K562 treated with DMSO at 1 percent for 24 hours (cell line): Measurements from ENCODE around the gene BEGAIN. TPM values are rescaled to one million over a fixed set of nuclear protein-coding genes. Genes with fewer than 3 reads are reported as not detected.

Experiments
- total RNA-seq: library from RNA; unstranded; fragments of 300-600 nt; gene quantifications from 2 replicates; pipeline ENCODE4 v1.2.3, GENCODE V29; 2022; ENCODE audit warnings: low read depth; ENCODE audit not compliant: insufficient read depth

The BEGAIN gene
- 0.38 TPM in 1 of 2 replicates, not detected in the other for total RNA-seq

GRCh38 chr14:100587086-100587762, at the start of gene BEGAIN:
TSS of gene BEGAIN (minus strand) at chr14:100587417. CDS start at chr14:100587290, 127 bp downstream.

Other genes with a start within 250 kb of the BEGAIN start
- gene WDR25, start 210.9 kb downstream of the BEGAIN start, total RNA-seq = 17.1 and 18.4 TPM in 2 replicates
- 293 and 329 TPM in 2 replicates for gene DLK1, start 139.5 kb upstream of the BEGAIN start, total RNA-seq
- gene MEG3, start 238.7 kb upstream of the BEGAIN start, total RNA-seq = 1.8 and 3.2 TPM in 2 replicates